ENCODE results near the gene MORC1. TPM values are rescaled to one million over a fixed set of nuclear protein-coding genes. Genes with fewer than 3 reads are reported as not detected.
"Not testable (repeated sequence)": the region's sequence is repeated elsewhere in the genome, so short reads cannot be mapped to it uniquely, and the experiment has no call there.

MORC1 gene
- 0.04 and 0.10 TPM in 2 replicates for total RNA-seq (2014; rRNA removed; shearing (Covaris generic))

GRCh38 chr3:109117939-109118338, at the start of gene MORC1:
MORC1 (minus strand) TSS chr3:109118134; CDS start chr3:109118059, 75 bp downstream.
- no peak for DNase-seq (ENCODE audit: low spot score)

GRCh38 chr3:109165905-109166304, 48.0 kb upstream of the MORC1 start:
- DNase-seq (ENCODE audit: low spot score), result no peak

GRCh38 chr3:109161487-109162123, 43.7 kb upstream of the MORC1 start:
- no peak for DNase-seq (ENCODE audit: low spot score)

GRCh38 chr3:109155828-109156227, 37.9 kb upstream of the MORC1 start:
- no peak for DNase-seq (ENCODE audit: low spot score)

- no peak for DNase-seq (ENCODE audit: low spot score)
Measured at GRCh38 chr3:109154979-109155378, 37.0 kb upstream of the MORC1 start.

GRCh38 chr3:109152320-109152719, 34.4 kb upstream of the MORC1 start:
- no peak for DNase-seq (ENCODE audit: low spot score)

GRCh38 chr3:109149078-109149477, 31.1 kb upstream of the MORC1 start:
- DNase-seq (ENCODE audit: low spot score), result no peak

- no peak for DNase-seq (ENCODE audit: low spot score)
Measured at GRCh38 chr3:109143646-109144045, 25.7 kb upstream of the MORC1 start.

- DNase-seq (ENCODE audit: low spot score), result no peak
Measured at GRCh38 chr3:109140318-109140717, 22.4 kb upstream of the MORC1 start.

GRCh38 chr3:109137761-109138160, 19.8 kb upstream of the MORC1 start:
- DNase-seq (ENCODE audit: low spot score), result no peak

GRCh38 chr3:109136523-109136922, 18.6 kb upstream of the MORC1 start, which contains the start of gene C3orf85:
C3orf85 (plus strand) TSS chr3:109136719; CDS start chr3:109136848, 129 bp downstream.
- no peak for DNase-seq (ENCODE audit: low spot score)

- DNase-seq (ENCODE audit: low spot score), result not testable (repeated sequence)
Measured at GRCh38 chr3:109133474-109133816, 15.5 kb upstream of the MORC1 start.

GRCh38 chr3:109132801-109133473, 15.0 kb upstream of the MORC1 start:
- peak; percentile 91 for DNase-seq (ENCODE audit: low spot score)

GRCh38 chr3:109131276-109131675, 13.3 kb upstream of the MORC1 start:
- DNase-seq (ENCODE audit: low spot score), result peak; percentile 38

GRCh38 chr3:109127553-109127952, 9.6 kb upstream of the MORC1 start:
- DNase-seq (ENCODE audit: low spot score), result no peak

GRCh38 chr3:109125902-109126301, 8.0 kb upstream of the MORC1 start:
- no peak for DNase-seq (ENCODE audit: low spot score)

- no peak for DNase-seq (ENCODE audit: low spot score)
Measured at GRCh38 chr3:109122690-109123089, 4.8 kb upstream of the MORC1 start.

GRCh38 chr3:109118584-109118983, 650 bp upstream of the MORC1 start:
- no peak for DNase-seq (ENCODE audit: low spot score)

GRCh38 chr3:109116031-109116430, 1.9 kb downstream of the MORC1 start:
- peak; percentile 48 for DNase-seq (ENCODE audit: low spot score)

GRCh38 chr3:109115451-109115850, 2.5 kb downstream of the MORC1 start:
- DNase-seq (ENCODE audit: low spot score), result peak; percentile 20

GRCh38 chr3:109114746-109115145, 3.2 kb downstream of the MORC1 start:
- no peak for DNase-seq (ENCODE audit: low spot score)

GRCh38 chr3:109112946-109113760, 4.8 kb downstream of the MORC1 start:
- DNase-seq (ENCODE audit: low spot score), result no peak

GRCh38 chr3:109109574-109109973, 8.4 kb downstream of the MORC1 start:
- no peak for DNase-seq (ENCODE audit: low spot score)

Measured in H4 (cell line).